Measurements from ENCODE around the gene KRT7.

DNA sequence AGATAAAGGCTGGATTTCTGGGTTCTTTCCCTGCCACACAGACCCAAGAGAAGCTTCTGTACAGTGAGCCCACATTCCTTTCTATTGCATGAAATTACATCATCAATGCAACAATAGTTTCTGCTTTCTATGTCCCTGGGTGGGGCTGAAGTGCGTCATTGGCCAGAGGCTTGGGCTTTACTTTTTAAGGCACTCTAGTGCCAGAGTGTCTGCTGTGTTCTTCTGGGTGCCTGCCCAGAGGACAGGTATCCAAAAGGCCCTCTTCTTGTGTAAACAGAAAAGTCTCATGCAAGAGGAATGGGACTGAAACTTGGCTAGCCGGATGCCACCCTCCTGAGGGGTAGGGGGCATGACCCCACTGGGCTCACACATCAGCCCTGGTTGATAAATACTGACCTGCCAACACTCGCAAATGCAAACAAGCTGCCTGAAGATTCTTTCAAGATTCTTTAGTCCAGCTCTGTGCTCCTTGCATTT is 47.3 kb downstream of the KRT7 start:
- TF ChIP-seq TAF1 (IDR thresholded peaks at IDR 0.05; ENCODE audit: borderline replicate concordance, insufficient read depth, low read length) (no peak), POLR2AphosphoS5 (IDR thresholded peaks at IDR 0.05; ENCODE audit: low read depth, low read length) (no peak), FOXP2 (optimal IDR thresholded peaks at IDR 0.05; ENCODE audit: borderline replicate concordance, extremely low read depth, extremely low read length, insufficient read depth) (no peak)
- TF ChIP-seq, protein P1, sequence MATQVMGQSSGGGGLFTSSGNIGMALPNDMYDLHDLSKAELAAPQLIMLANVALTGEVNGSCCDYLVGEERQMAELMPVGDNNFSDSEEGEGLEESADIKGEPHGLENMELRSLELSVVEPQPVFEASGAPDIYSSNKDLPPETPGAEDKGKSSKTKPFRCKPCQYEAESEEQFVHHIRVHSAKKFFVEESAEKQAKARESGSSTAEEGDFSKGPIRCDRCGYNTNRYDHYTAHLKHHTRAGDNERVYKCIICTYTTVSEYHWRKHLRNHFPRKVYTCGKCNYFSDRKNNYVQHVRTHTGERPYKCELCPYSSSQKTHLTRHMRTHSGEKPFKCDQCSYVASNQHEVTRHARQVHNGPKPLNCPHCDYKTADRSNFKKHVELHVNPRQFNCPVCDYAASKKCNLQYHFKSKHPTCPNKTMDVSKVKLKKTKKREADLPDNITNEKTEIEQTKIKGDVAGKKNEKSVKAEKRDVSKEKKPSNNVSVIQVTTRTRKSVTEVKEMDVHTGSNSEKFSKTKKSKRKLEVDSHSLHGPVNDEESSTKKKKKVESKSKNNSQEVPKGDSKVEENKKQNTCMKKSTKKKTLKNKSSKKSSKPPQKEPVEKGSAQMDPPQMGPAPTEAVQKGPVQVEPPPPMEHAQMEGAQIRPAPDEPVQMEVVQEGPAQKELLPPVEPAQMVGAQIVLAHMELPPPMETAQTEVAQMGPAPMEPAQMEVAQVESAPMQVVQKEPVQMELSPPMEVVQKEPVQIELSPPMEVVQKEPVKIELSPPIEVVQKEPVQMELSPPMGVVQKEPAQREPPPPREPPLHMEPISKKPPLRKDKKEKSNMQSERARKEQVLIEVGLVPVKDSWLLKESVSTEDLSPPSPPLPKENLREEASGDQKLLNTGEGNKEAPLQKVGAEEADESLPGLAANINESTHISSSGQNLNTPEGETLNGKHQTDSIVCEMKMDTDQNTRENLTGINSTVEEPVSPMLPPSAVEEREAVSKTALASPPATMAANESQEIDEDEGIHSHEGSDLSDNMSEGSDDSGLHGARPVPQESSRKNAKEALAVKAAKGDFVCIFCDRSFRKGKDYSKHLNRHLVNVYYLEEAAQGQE (IDR thresholded peaks at IDR 0.05; ENCODE audit: insufficient read depth in 1 of 2, low read depth in 2 of 2, low read length in 2 of 2), result no peak
